BE2C (cell line): ENCODE measurements around the gene MED23.

Experiments
- DNase-seq: peaks from one replicate; pipeline ENCODE4 v3.0.0-alpha.2; 2020
- H3K27me3 ChIP-seq: fragments of 250-450 bp; sonication (Bioruptor Pico); 2 replicates; pipeline ENCODE4 v1.5.1; 2020; ENCODE audit warnings: mild to moderate bottlenecking
- H3K36me3 ChIP-seq: fragments of 250-450 bp; sonication (Bioruptor Pico); 2 replicates; pipeline ENCODE4 v1.5.1; 2020; ENCODE audit warnings: mild to moderate bottlenecking
- H3K4me1 ChIP-seq: fragments of 250-450 bp; sonication (Bioruptor Pico); 2 replicates; pipeline ENCODE4 v1.5.1; 2020
- H3K4me3 ChIP-seq: 2 replicates; pipeline ENCODE4 v1.5.1; 2011; ENCODE audit warnings: low read depth, low read length
- H3K9me3 ChIP-seq: fragments of 250-450 bp; sonication (Bioruptor Pico); 2 replicates; pipeline ENCODE4 v1.5.1; 2020
- CTCF ChIP-seq: IDR thresholded peaks from 2 replicates; pipeline ENCODE4 v1.5.1; 2012; ENCODE audit warnings: mild to moderate bottlenecking, low read depth, low read length

MED23 gene

GRCh38 chr6:131575834-131576478 lies 52.1 kb downstream of the MED23 start:
- no peak for TF ChIP-seq CTCF
- no peak overlapping the region for H3K4me3 ChIP-seq
- H3K4me1 ChIP-seq, result no peaks in the 10 kb centered on the region
- no peaks in the 10 kb centered on the region for H3K27me3 ChIP-seq
- H3K9me3 ChIP-seq, result no peaks in the 10 kb centered on the region
- H3K36me3 ChIP-seq, result no peaks in the 10 kb centered on the region
- DNase-seq, result no peak

- Histone ChIP-seq H3K36me3 (no peaks in the 10 kb centered on the region), H3K4me3 (no peak overlapping the region), H3K27me3 (no peaks in the 10 kb centered on the region), H3K9me3 (no peaks in the 10 kb centered on the region), H3K4me1 (no peaks in the 10 kb centered on the region)
- no peak for DNase-seq
- TF ChIP-seq CTCF, result no peak
These were observed 53.4 kb downstream of the MED23 start for GRCh38 chr6:131574686-131575085.

GRCh38 chr6:131574133-131574532 lies 53.9 kb downstream of the MED23 start:
- no peaks in the 10 kb centered on the region for H3K36me3 ChIP-seq
- no peak for DNase-seq
- H3K4me1 ChIP-seq, result no peaks in the 10 kb centered on the region
- H3K4me3 ChIP-seq, result no peak overlapping the region
- no peak for TF ChIP-seq CTCF
- no peaks in the 10 kb centered on the region for H3K9me3 ChIP-seq
- no peaks in the 10 kb centered on the region for H3K27me3 ChIP-seq

GRCh38 chr6:131572686-131573415 lies 55.2 kb downstream of the MED23 start, which contains the start of gene ARG1:
Gene ARG1, plus strand, starts transcription at chr6:131573226. Its CDS starts 57 bp downstream, at chr6:131573283.
- TF ChIP-seq CTCF, result no peak
- H3K27me3 ChIP-seq, result no peaks in the 10 kb centered on the region
- H3K4me3 ChIP-seq, result no peak within 1 kb of the TSS
- H3K9me3 ChIP-seq, result no peaks in the 10 kb centered on the region
- DNase-seq, result no peak
- no peaks in the 10 kb centered on the region for H3K4me1 ChIP-seq
- H3K36me3 ChIP-seq, result no peaks in the 10 kb centered on the region

GRCh38 chr6:131568726-131569125 lies 59.3 kb downstream of the MED23 start:
- H3K4me1 ChIP-seq, result no peaks in the 10 kb centered on the region
- no peak for DNase-seq
- no peaks in the 10 kb centered on the region for H3K36me3 ChIP-seq
- no peaks in the 10 kb centered on the region for H3K9me3 ChIP-seq
- no peaks in the 10 kb centered on the region for H3K27me3 ChIP-seq
- TF ChIP-seq CTCF, result no peak
- no peak overlapping the region for H3K4me3 ChIP-seq

GRCh38 chr6:131565056-131565455 lies 63.0 kb downstream of the MED23 start:
- no peaks in the 10 kb centered on the region for H3K36me3 ChIP-seq
- no peak overlapping the region for H3K4me3 ChIP-seq
- no peak for DNase-seq
- no peaks in the 10 kb centered on the region for H3K27me3 ChIP-seq
- no peaks in the 10 kb centered on the region for H3K4me1 ChIP-seq
- H3K9me3 ChIP-seq, result no peaks in the 10 kb centered on the region
- no peak for TF ChIP-seq CTCF
